HCT116 (cell line): ENCODE measurements around the gene POLE. TPM values are rescaled to one million over a fixed set of nuclear protein-coding genes. Genes with fewer than 3 reads are reported as not detected.
A peak's percentile ranks its signal among the peaks of the same experiment; 100 is the strongest.
"Not testable (repeated sequence)": the region's sequence is repeated elsewhere in the genome, so short reads cannot be mapped to it uniquely, and the experiment has no call there.

Experiments used
- ATAC-seq: fragments of 200-7000 bp; cut with Tn5 transposase; 2 replicates; pipeline ENCODE4 v1.9.1; 2020; ENCODE audit warnings: mild to moderate bottlenecking, moderate library complexity
- BruUV-seq: library from RNA; stranded (reverse); fragments of 400-500 nt; replicated peaks from 2 replicates; lab custom pipeline; 2021; lab: Mats Ljungman, UMichigan
- CTCF ChIA-PET: fragments of 300-600 bp; sonication (Branson Sonifier 250); formaldehyde crosslinking; loops from one replicate; lab custom pipeline; 2021; ENCODE audit warnings: antibody characterized with exemption; lab: Charles Lee
- POLR2A ChIA-PET: fragments of 300-600, 350-600 bp; sonication (Branson Sonifier 250); formaldehyde crosslinking; loops from one replicate; lab custom pipeline; 2021; ENCODE audit warnings: antibody characterized with exemption; lab: Charles Lee
- RAD21 ChIA-PET, 2 experiments: fragments of 300-600 bp; sonication (Branson Sonifier 250); formaldehyde crosslinking; loops; one replicate each; lab custom pipeline; 2023; ENCODE audit warnings: low total read pairs in 2 of 2; ENCODE audit not compliant: uncharacterized antibody in 2 of 2, unreplicated experiment in 2 of 2, low non-redundant PET in 1 of 2; lab: Charles Lee
- DNase-seq: peaks from one replicate; pipeline ENCODE4 v3.0.0-alpha.2; 2010; ENCODE audit warnings: low read depth, low spot score
- H2AFZ ChIP-seq: fragments of 200-600 bp; shearing (Covaris generic), sonication (generic); 2 replicates; pipeline ENCODE4 v1.6.1; 2017; ENCODE audit warnings: low read depth, mixed run types, mixed read lengths, antibody characterized with exemption, low read length; ENCODE audit not compliant: poor library complexity, severe bottlenecking
- H3K27ac ChIP-seq: 2 replicates; pipeline ENCODE4 v1.5.1; 2012; ENCODE audit warnings: low read depth, low read length
- H3K27me3 ChIP-seq: fragments of 200-600 bp; sonication (generic); 2 replicates; pipeline ENCODE4 v1.6.1; 2016; ENCODE audit warnings: mixed run types, low read length, mixed read lengths; ENCODE audit not compliant: insufficient read depth
- H3K36me3 ChIP-seq, 2 experiments: fragments of 200-500 bp in 1 of 2; fragments of 200-600 bp in 1 of 2; sonication (Bioruptor generic) in 1 of 2; sonication (generic) in 1 of 2; 2 replicates each; pipeline versions ENCODE4 v1.5.1 to v1.6.1; 2014 to 2016; ENCODE audit warnings: low read length in 2 of 2, inconsistent platforms in 1 of 2, mixed read lengths in 1 of 2, mixed run types in 1 of 2; ENCODE audit not compliant: insufficient read depth in 2 of 2, control insufficient read depth in 1 of 2
- H3K4me1 ChIP-seq, 2 experiments: fragments of 200-600 bp in 1 of 2; sonication (generic) in 1 of 2; 2 replicates each; pipeline versions ENCODE4 v1.5.1 to v1.6.1; 2012 to 2017; ENCODE audit warnings: low read length in 2 of 2, inconsistent platforms in 1 of 2, mild to moderate bottlenecking in 1 of 2, mixed read lengths in 1 of 2, mixed run types in 1 of 2, moderate library complexity in 1 of 2; ENCODE audit not compliant: insufficient read depth in 2 of 2, control insufficient read depth in 1 of 2
- H3K4me2 ChIP-seq: fragments of 200-600 bp; sonication (generic); 2 replicates; pipeline ENCODE4 v1.6.1; 2017; ENCODE audit warnings: mixed run types, low read length, mixed read lengths
- H3K4me3 ChIP-seq, 2 experiments: fragments of 200-600 bp in 1 of 2; sonication (generic) in 1 of 2; replicated peaks in 1 of 2; 2 replicates each; pipeline ENCODE4 v1.5.1; 2011 to 2016; ENCODE audit warnings: low read length in 2 of 2, control low read depth in 1 of 2, low read depth in 1 of 2, mild to moderate bottlenecking in 1 of 2, mixed read lengths in 1 of 2, mixed run types in 1 of 2
- H3K79me2 ChIP-seq: fragments of 200-600 bp; sonication (generic); 2 replicates; pipeline ENCODE4 v1.6.1; 2017; ENCODE audit warnings: mild to moderate bottlenecking, mixed run types, low read length, moderate library complexity, mixed read lengths; ENCODE audit not compliant: insufficient read depth
- H3K9ac ChIP-seq: fragments of 200-600 bp; sonication (generic); 2 replicates; pipeline ENCODE4 v1.6.1; 2016; ENCODE audit warnings: low read length, mixed read lengths
- H3K9me2 ChIP-seq: fragments of 200-600 bp; sonication (generic), shearing (Covaris generic); 2 replicates; pipeline ENCODE4 v1.6.1; 2017; ENCODE audit warnings: mixed run types, mild to moderate bottlenecking, moderate library complexity; ENCODE audit not compliant: insufficient read depth
- H3K9me3 ChIP-seq, 2 experiments: fragments of 200-500 bp in 1 of 2; fragments of 200-600 bp in 1 of 2; sonication (Bioruptor generic) in 1 of 2; sonication (generic) in 1 of 2; 2 replicates each; pipeline ENCODE4 v1.6.1; 2014 to 2017; ENCODE audit warnings: low read length in 2 of 2, mixed read lengths in 2 of 2, inconsistent platforms in 1 of 2, low read depth in 1 of 2, mild to moderate bottlenecking in 1 of 2, mixed run types in 1 of 2, moderate library complexity in 1 of 2; ENCODE audit not compliant: control insufficient read depth in 1 of 2, insufficient read depth in 1 of 2
- H4K20me1 ChIP-seq: fragments of 200-600 bp; sonication (generic), shearing (Covaris generic); 2 replicates; pipeline ENCODE4 v1.6.1; 2017; ENCODE audit warnings: mixed run types, mild to moderate bottlenecking, moderate library complexity; ENCODE audit not compliant: insufficient read depth
- CEBPB ChIP-seq: IDR thresholded peaks from 2 replicates; pipeline ENCODE4 v1.6.1; 2012; ENCODE audit warnings: low read depth
- EGR1 ChIP-seq: IDR thresholded peaks from 2 replicates; pipeline ENCODE4 v1.6.1; 2012; ENCODE audit warnings: low read depth
- EZH2 ChIP-seq: fragments of 200-600 bp; sonication (generic); IDR thresholded peaks from 2 replicates; pipeline ENCODE4 v1.6.1; 2017; ENCODE audit warnings: antibody characterized with exemption, mixed run types
- JUND ChIP-seq: IDR thresholded peaks from 2 replicates; pipeline ENCODE4 v1.6.1; 2012
- RAD21 ChIP-seq: IDR thresholded peaks from 2 replicates; pipeline ENCODE4 v1.6.1; 2012; ENCODE audit warnings: low read depth, mild to moderate bottlenecking
- SIN3A ChIP-seq: IDR thresholded peaks from 2 replicates; pipeline ENCODE4 v1.6.1; 2012; ENCODE audit warnings: low read depth
- SP1 ChIP-seq: IDR thresholded peaks from 2 replicates; pipeline ENCODE4 v1.6.1; 2012; ENCODE audit warnings: low read depth
- TCF7L2 ChIP-seq: IDR thresholded peaks from 2 replicates; pipeline ENCODE4 v1.7.0; 2011; ENCODE audit warnings: borderline replicate concordance, inconsistent platforms; ENCODE audit not compliant: insufficient read depth, insufficient read length; ENCODE audit errors: extremely low read depth
- YY1 ChIP-seq: IDR thresholded peaks from 2 replicates; pipeline ENCODE4 v1.6.1; 2011; ENCODE audit warnings: low read length, low read depth, moderate library complexity, mild to moderate bottlenecking; ENCODE audit not compliant: insufficient replicate concordance; ENCODE audit errors: extremely low read depth
- intact Hi-C: fragments of 100-400 bp; cut with micrococcal nuclease; formaldehyde crosslinking; loops from 2 replicates; pipeline ENCODE4 v1.10.0; 2022
- total RNA-seq: library from RNA; stranded (reverse); gene quantifications from one replicate; pipeline ENCODE4 v1.2.1, GENCODE V29; 2021; ENCODE audit not compliant: unreplicated experiment
- TF ChIP-seq, protein P1 (sequence below): IDR thresholded peaks from 2 replicates; pipeline ENCODE4 v1.6.1; 2012
- TF ChIP-seq, protein P2 (sequence below), 3 experiments: fragments of 200-600 bp in 1 of 3; sonication (generic) in 1 of 3; IDR thresholded peaks in 2 of 3; conservative IDR thresholded peaks in 1 of 3; 2 replicates each; pipeline ENCODE4 v1.5.1; 2012 to 2017; ENCODE audit warnings: low read depth in 2 of 3, low read length in 2 of 3, antibody characterized with exemption in 1 of 3, borderline replicate concordance in 1 of 3, control low read depth in 1 of 3, mild to moderate bottlenecking in 1 of 3, mixed read lengths in 1 of 3, mixed run types in 1 of 3, moderate library complexity in 1 of 3; ENCODE audit not compliant: insufficient read depth in 1 of 3

Gene POLE
- total RNA-seq, 1 experiment from 2014 or later: 128 TPM

DNA sequence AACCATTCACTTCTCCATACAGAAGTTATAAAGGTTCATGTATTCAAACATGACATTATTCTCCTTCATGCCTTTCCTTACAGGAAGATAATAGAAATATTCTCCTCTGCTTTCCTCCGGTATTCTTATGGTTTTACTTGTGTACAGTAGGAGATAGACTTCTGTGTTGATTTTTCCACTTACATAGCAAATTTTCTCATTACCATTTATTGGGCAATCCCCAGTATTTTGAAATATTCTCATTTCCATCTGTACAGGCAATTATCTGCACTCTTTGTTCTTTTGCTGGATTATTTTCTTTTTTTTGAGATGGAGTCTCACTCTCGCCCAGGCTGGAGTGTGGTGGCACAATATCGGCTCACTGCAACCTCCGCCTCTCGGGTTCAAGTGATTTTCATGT lies 11.2 kb upstream of the POLE start:
- no peak for DNase-seq
- Histone ChIP-seq H2AFZ (no peak overlapping the region), H3K27ac (no peak overlapping the region), H3K79me2 (peaks cover 5% of the 10 kb centered on the region), H3K4me2 (no peak overlapping the region), H3K4me1 (no peaks in the 10 kb centered on the region), H3K36me3 (peaks cover 10 to 17% of the 10 kb centered on the region in 2 experiments; a peak in 2 of 4 replicates), H3K9me2 (no peaks in the 10 kb centered on the region), H4K20me1 (no peaks in the 10 kb centered on the region), H3K27me3 (no peaks in the 10 kb centered on the region)
- ChIA-PET POLR2A (no interaction called here), CTCF (no interaction called here)
- no peak for ATAC-seq
- BruUV-seq: no TSS peak
- TF ChIP-seq, protein P1, sequence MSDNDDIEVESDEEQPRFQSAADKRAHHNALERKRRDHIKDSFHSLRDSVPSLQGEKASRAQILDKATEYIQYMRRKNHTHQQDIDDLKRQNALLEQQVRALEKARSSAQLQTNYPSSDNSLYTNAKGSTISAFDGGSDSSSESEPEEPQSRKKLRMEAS: no peak
- no peak for TF ChIP-seq RAD21
- no peak for TF ChIP-seq SP1
- no peak for TF ChIP-seq EZH2
- TF ChIP-seq CEBPB: no peak
- TF ChIP-seq, all 23 proteins: peak for 0
- H3K4me3 ChIP-seq: no peak overlapping the region
- RAD21 ChIA-PET: no interaction called here
- no peaks in the 10 kb centered on the region for H3K9me3 ChIP-seq
- H3K9ac ChIP-seq: no peak overlapping the region
- intact Hi-C loops: no loop called here

DNA sequence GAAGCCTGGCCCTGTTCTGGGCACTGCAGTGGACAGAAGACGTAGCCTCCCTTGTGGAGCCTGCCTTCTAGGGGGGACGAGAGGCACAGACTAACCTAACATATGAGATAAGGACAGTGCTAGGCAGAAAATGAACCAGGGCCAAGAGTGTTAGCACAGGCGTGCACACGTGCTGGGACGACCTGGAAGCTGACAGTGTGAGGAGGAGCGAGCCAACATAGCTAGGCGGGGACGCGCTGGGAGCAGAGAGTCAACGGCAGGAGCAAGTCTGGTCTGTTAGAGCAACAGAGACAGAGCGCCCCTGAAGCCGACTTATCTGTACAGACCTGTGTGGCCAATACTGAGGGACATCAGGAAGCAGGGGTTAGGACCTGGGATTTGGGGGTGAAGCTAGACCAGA lies 8.3 kb upstream of the POLE start:
- Histone ChIP-seq H3K9ac (no peak overlapping the region), H2AFZ (no peak overlapping the region), H3K79me2 (peaks cover 2% of the 10 kb centered on the region), H3K27ac (no peak overlapping the region), H3K4me1 (no peaks in the 10 kb centered on the region), H3K4me2 (no peak overlapping the region), H3K9me3 (no peaks in the 10 kb centered on the region), H3K36me3 (peaks cover 10 to 20% of the 10 kb centered on the region in 2 experiments), H4K20me1 (no peaks in the 10 kb centered on the region), H3K9me2 (no peaks in the 10 kb centered on the region), H3K4me3 (no peak overlapping the region), H3K27me3 (no peaks in the 10 kb centered on the region)
- DNase-seq (no peak), ATAC-seq (no peak)
- TF ChIP-seq SP1 (no peak), SIN3A (no peak), RAD21 (no peak), TCF7L2 (no peak), EGR1 (no peak), JUND (no peak), EZH2 (no peak), YY1 (no peak)
- TF ChIP-seq, protein P2, sequence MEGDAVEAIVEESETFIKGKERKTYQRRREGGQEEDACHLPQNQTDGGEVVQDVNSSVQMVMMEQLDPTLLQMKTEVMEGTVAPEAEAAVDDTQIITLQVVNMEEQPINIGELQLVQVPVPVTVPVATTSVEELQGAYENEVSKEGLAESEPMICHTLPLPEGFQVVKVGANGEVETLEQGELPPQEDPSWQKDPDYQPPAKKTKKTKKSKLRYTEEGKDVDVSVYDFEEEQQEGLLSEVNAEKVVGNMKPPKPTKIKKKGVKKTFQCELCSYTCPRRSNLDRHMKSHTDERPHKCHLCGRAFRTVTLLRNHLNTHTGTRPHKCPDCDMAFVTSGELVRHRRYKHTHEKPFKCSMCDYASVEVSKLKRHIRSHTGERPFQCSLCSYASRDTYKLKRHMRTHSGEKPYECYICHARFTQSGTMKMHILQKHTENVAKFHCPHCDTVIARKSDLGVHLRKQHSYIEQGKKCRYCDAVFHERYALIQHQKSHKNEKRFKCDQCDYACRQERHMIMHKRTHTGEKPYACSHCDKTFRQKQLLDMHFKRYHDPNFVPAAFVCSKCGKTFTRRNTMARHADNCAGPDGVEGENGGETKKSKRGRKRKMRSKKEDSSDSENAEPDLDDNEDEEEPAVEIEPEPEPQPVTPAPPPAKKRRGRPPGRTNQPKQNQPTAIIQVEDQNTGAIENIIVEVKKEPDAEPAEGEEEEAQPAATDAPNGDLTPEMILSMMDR (IDR thresholded peaks at IDR 0.05 in 2 of 3, conservative IDR thresholded peaks at IDR 0.05 in 1 of 3; ENCODE audit: borderline replicate concordance in 1 of 3, insufficient read depth in 1 of 3, low read depth in 2 of 3, low read length in 2 of 3): no peak
- intact Hi-C loops: no loop called here
- CTCF ChIA-PET: no interaction called here
- POLR2A ChIA-PET: no interaction called here
- BruUV-seq: TSS peak; percentile 14
- RAD21 ChIA-PET: interaction anchor here in 1 of 2 experiments (0.6 kb wide), 1 partner anchor 11 kb away, joined by 5 read pairs; no protein-coding TSS in a partner anchor

DNA sequence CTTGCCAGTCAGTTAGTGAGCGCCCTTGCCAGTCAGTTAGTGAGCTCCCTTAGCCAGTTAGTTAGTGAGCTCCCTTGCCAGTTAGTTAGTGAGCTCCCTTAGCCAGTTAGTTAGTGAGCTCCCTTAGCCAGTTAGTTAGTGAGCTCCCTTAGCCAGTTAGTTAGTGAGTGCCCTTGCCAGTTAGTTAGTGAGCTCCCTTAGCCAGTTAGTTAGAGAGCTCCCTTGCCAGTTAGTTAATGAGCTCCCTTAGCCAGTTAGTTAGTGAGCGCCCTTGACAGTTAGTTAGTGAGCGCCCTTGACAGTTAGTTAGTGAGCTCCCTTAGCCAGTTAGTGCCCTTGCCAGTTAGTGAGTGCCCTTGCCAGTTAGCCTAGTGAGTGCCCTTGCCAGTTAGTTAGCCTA lies 7.7 kb upstream of the POLE start:
- H3K79me2 ChIP-seq, BruUV-seq, H3K9me3 ChIP-seq, H3K9me2 ChIP-seq, CTCF ChIA-PET, POLR2A ChIA-PET, intact Hi-C loops, H4K20me1 ChIP-seq, H2AFZ ChIP-seq, H3K4me1 ChIP-seq, H3K9ac ChIP-seq, DNase-seq, ATAC-seq, H3K4me3 ChIP-seq, H3K27ac ChIP-seq, H3K27me3 ChIP-seq, H3K4me2 ChIP-seq: not testable (repeated sequence)
- H3K36me3 ChIP-seq: peaks cover 10 to 20% of the 10 kb centered on the region in 2 experiments
- RAD21 ChIA-PET: interaction anchor here in 1 of 2 experiments (0.6 kb wide), 1 partner anchor 12 kb away, joined by 5 read pairs; no protein-coding TSS in a partner anchor
